GM21360 (cell line): Measurements from ENCODE around the gene KCNT1.

ENCODE experiments used
- ATAC-seq: cut with Tn5 transposase; IDR thresholded peaks from one replicate; pipeline ENCODE4 v1.9.1; 2021; ENCODE audit warnings: mild to moderate bottlenecking, moderate library complexity; ENCODE audit not compliant: unreplicated experiment

The KCNT1 gene

GRCh38 chr9:135777623-135778177 is 75.7 kb downstream of the KCNT1 start:
- no peak for ATAC-seq

- no peak for ATAC-seq
Observed at GRCh38 chr9:135778421-135778820, 76.4 kb downstream of the KCNT1 start.

DNA sequence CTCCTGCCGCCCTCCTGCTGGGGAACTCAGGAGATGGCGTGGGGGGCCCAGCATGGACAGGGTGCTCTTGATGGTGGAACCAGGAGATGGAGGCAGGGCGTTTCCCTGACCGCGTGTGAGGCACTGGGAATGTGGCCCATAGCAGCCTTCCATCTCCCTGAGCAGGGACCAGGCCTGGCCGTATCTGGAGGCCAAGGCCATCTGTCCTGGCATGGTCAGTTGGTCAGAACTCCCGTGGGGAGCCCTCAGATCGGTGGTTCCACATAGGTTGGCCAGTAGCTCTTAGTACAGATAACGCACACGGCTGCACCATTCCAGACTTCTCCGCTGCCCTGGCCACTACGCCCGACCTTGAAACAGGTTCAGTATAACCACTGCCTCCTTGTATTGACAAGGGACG is 77.6 kb downstream of the KCNT1 start:
- ATAC-seq = no peak

DNA sequence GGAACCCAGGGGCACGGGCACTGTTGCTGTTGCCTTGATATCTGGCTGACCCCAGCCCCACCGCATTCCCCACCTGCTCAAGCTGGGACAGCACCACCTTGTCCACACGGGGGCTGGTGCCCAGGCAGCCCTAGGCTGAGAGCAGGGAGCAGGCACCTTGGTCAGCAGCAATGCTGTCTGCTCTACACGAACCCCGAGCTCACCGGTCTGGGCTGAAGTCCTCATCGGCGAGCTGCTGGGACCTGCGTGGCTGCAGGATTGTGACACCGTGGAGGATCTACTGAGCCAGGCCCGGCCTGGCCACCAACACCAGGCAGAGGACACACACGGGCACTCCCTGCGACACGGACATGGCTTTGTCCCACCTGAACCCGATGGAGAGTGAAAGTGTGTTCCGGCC is 78.1 kb downstream of the KCNT1 start:
- ATAC-seq = no peak

GRCh38 chr9:135780626-135781025 is 78.6 kb downstream of the KCNT1 start:
- no peak for ATAC-seq

GRCh38 chr9:135782946-135783345 is 81.0 kb downstream of the KCNT1 start:
- no peak for ATAC-seq

DNA sequence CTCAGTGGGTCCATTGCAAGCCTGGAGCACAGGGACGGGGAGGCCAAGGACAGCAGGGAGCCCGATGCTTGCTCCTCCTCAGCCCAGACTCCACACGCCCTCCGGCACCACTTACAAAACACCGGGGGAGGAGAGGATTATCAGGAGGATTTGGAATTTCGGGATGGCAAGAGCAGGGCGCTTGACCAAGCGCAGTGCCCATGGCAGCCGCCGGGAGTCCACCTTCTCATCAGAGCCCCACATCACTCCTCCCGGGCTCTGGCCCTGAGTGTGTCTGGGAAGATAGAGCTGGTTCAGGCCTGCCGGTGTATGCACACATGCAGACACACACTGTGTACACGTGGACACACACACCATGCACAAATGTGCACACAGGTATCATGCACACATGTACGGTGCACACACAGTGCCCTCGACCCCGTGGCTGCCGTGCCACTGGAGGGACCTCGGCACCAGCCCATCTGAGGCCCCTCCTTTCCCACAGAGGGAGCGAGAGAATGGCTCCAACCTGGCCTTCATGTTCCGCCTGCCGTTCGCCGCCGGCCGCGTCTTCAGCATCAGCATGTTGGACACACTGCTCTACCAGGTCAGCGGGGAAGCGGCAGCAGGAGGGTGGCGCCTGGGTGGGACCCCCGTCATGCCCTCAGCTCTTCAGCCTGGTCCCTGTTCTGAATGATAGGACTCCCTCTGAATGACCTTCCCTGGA is 81.7 kb downstream of the KCNT1 start:
- no peak for ATAC-seq

- no peak for ATAC-seq
Observed at GRCh38 chr9:135785013-135785575, 83.1 kb downstream of the KCNT1 start.

- ATAC-seq = no peak
Observed at GRCh38 chr9:135786146-135786690, 84.2 kb downstream of the KCNT1 start.

GRCh38 chr9:135787317-135787716 is 85.3 kb downstream of the KCNT1 start:
- no peak for ATAC-seq

DNA sequence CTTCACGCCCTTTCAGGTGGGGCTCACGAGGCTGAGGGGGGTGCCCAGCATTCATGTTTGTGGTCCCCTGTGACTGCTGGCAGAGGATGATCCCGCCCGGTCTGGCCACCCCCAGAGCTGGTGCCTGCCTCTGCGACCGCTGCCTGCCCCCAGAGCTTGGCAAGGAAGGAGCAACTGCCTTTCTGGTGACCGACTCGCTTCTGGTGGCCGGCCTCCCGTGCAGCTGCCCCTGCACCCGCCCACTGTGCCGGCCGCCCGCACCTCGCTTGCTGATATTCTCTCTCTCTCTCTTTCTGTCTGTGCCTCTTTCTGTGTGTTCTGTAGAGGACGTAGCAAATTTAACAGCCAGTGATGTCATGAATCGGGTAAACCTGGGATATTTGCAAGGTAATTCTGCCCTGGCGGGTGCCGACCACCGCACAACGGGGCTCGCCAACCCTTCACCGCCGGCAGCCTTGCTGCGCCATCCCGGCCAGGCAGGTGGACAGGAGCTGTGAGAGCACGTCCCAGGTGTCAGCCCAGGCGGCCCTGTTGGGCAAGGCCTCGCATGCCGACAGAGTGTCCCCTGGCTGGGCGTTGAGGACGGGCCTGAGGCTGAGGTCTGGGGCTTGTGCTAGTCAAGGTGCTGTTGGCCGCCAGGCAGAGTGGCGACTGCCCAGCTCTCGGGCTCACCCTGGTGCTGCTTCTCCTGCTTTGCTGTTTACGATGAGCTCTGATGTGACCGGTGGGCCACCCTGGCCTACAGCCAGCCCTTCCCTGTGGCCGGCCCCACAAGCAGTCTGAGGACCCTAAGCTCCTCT is 86.0 kb downstream of the KCNT1 start:
- no peak for ATAC-seq

GRCh38 chr9:135788576-135789300 is 86.8 kb downstream of the KCNT1 start:
- no peak for ATAC-seq

DNA sequence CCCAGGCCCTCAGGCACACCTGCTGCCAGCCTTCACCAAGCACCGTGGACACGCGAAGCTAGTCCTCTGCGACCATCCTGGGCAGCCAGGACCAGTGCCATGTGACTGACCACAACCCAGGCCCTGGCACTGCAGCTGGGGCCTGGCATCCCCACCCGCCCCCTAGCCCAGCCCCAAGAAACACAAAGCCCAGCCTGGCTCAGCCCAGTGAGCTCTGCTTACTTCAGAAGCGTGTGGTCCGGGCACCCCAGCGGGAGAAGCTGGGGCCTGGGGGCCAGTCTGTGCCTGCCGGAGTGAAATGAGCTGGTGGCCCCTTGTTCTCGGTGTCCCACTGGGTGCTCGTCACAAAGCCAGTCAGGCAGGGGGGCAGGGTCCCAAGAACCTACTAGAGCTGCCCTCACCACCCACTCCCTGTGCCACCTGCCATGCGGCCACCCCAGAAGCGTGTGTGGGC is 87.9 kb downstream of the KCNT1 start:
- ATAC-seq = no peak

DNA sequence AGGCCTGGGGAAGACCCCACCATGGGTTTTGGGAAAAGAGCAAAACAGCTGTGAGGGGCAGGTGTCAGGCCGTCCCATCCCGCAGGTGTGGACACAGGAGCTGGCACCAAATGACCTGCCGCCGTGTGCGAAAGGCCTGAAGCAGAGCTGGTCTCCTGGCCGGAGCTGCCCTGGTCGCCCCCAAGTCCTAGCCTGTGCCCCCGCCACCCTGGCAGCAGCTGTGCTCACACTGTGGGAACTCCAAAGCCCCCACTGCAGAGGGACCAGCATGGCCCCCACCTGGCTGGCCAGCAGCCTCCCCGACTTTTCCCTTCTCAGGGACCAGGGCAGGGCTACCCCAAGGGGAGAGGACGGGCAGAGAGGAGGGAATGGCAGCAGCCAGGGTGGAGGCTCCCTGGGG is 88.4 kb downstream of the KCNT1 start:
- no peak for ATAC-seq

GRCh38 chr9:135790850-135791249 is 88.9 kb downstream of the KCNT1 start:
- ATAC-seq = no peak

GRCh38 chr9:135791431-135792267 is 89.7 kb downstream of the KCNT1 start:
- ATAC-seq = no peak

DNA sequence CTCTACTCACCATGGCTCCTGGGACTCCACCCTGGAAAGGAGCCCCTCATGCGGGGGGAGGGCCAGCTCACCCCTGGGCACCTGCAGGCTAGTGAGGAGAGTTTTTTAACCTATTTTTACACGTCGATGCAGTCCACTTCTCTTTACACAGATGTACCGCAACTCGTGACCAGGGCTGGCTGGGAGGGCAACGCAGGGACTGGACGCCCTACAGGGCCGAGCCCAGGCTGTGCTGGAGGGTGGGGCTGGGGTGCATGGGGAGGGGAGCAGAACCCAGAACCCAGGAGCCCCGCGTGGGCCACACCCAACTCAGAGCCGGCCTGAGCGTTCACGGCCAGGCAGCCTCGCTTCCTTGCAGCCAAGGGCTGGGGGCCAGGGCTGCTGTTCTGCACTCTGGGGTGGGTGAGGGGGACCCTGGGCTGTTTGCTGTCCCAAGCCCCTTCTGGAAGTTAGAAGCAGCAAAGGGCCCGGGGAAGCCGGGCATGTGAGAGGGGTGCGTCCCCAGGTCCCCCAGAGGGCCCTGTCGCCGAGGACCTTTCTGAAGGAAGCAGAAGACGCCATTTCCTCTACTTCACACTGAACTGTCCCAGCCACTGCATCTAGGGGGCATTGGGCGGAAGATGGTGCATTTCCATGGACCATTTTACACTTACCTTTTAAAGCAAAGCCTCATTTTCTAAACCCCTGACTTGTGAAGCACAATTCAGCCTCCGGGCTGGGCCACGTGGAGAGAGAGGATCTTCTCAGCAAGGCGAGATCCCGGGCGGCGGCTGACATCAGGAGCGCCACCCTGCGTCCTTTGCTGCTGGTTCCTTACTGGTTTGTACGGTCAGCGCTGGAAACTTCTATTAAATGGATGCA is 90.5 kb downstream of the KCNT1 start:
- ATAC-seq = no peak

- ATAC-seq = no peak
Observed at GRCh38 chr9:135793221-135794056, 91.5 kb downstream of the KCNT1 start.
